GM18507 (cell line): ENCODE measurements around the gene KRTAP20-4.

Source experiments
- DNase-seq: peaks from one replicate; pipeline ENCODE4 v3.0.0; 2011; ENCODE audit warnings: low read depth; ENCODE audit not compliant: insufficient read length; ENCODE audit errors: extremely low spot score
- FAIRE-seq: peaks from 2 replicates; lab custom pipeline; 2011; peaks lifted over from hg19 to GRCh38; lab: Jason Lieb, UNC

The KRTAP20-4 gene

GRCh38 chr21:30620522-30620921, at the start of gene KRTAP20-4:
KRTAP20-4 (plus strand) TSS chr21:30620627.
- no peak for DNase-seq
- no peak for FAIRE-seq

- no peak for DNase-seq
- no peak for FAIRE-seq
Measured at GRCh38 chr21:30577766-30578165, 42.7 kb upstream of the KRTAP20-4 start.

- no peak for DNase-seq
- no peak for FAIRE-seq
Measured at GRCh38 chr21:30579346-30579745, 41.1 kb upstream of the KRTAP20-4 start.

GRCh38 chr21:30580132-30580531, 40.3 kb upstream of the KRTAP20-4 start:
- no peak for FAIRE-seq
- no peak for DNase-seq

GRCh38 chr21:30582870-30583269, 37.6 kb upstream of the KRTAP20-4 start:
- no peak for DNase-seq

GRCh38 chr21:30590297-30590696, 30.1 kb upstream of the KRTAP20-4 start, which contains the start of gene KRTAP22-2:
KRTAP22-2 (minus strand) TSS chr21:30590397.
- no peak for FAIRE-seq
- DNase-seq, result no peak

More at GRCh38 chr21:30582870-30583269, 37.6 kb upstream of the KRTAP20-4 start:
- no peak for FAIRE-seq

- DNase-seq, result no peak
- FAIRE-seq, result no peak
Measured at GRCh38 chr21:30592140-30592539, 28.3 kb upstream of the KRTAP20-4 start, which contains the start of gene KRTAP6-3. KRTAP6-3 (plus strand) TSS chr21:30592440; CDS start chr21:30592446, 6 bp downstream.

- FAIRE-seq, result no peak
- no peak for DNase-seq
Measured at GRCh38 chr21:30598802-30599201, 21.6 kb upstream of the KRTAP20-4 start, which contains the start of gene KRTAP6-2. KRTAP6-2 (minus strand) TSS chr21:30598902; CDS start chr21:30598874, 28 bp downstream.

GRCh38 chr21:30600787-30601186, 19.6 kb upstream of the KRTAP20-4 start, which contains the start of gene KRTAP22-1:
KRTAP22-1 (plus strand) TSS chr21:30601087.
- no peak for FAIRE-seq
- DNase-seq, result no peak

- FAIRE-seq (no peak), DNase-seq (no peak)
Measured at GRCh38 chr21:30605968-30606367, 14.5 kb upstream of the KRTAP20-4 start.

GRCh38 chr21:30612132-30612531, 8.3 kb upstream of the KRTAP20-4 start:
- no peak for DNase-seq

GRCh38 chr21:30613836-30614235, 6.6 kb upstream of the KRTAP20-4 start, which contains the start of gene KRTAP6-1:
KRTAP6-1 (minus strand) TSS chr21:30613930; CDS start chr21:30613904, 26 bp downstream.
- DNase-seq (no peak), FAIRE-seq (no peak)

More at GRCh38 chr21:30612132-30612531, 8.3 kb upstream of the KRTAP20-4 start:
- FAIRE-seq, result no peak

- DNase-seq (no peak), FAIRE-seq (no peak)
Measured at GRCh38 chr21:30615199-30615598, 5.2 kb upstream of the KRTAP20-4 start.

- DNase-seq (no peak), FAIRE-seq (no peak)
Measured at GRCh38 chr21:30616125-30616524, 4.3 kb upstream of the KRTAP20-4 start, which contains the start of gene KRTAP20-1. KRTAP20-1 (plus strand) TSS chr21:30616425; CDS start chr21:30616455, 30 bp downstream.

GRCh38 chr21:30620080-30620479, 347 bp upstream of the KRTAP20-4 start:
- DNase-seq, result no peak
- FAIRE-seq, result no peak

GRCh38 chr21:30623362-30623761, 2.9 kb downstream of the KRTAP20-4 start:
- DNase-seq, result no peak
- no peak for FAIRE-seq

- DNase-seq, result no peak
Measured at GRCh38 chr21:30625449-30626165, 5.2 kb downstream of the KRTAP20-4 start.

GRCh38 chr21:30628109-30628508, 7.7 kb downstream of the KRTAP20-4 start:
- FAIRE-seq, result no peak
- DNase-seq, result no peak

More at GRCh38 chr21:30625449-30626165, 5.2 kb downstream of the KRTAP20-4 start:
- FAIRE-seq, result no peak

- FAIRE-seq, result no peak
- DNase-seq, result no peak
Measured at GRCh38 chr21:30629200-30629599, 8.8 kb downstream of the KRTAP20-4 start.

- no peak for DNase-seq
- no peak for FAIRE-seq
Measured at GRCh38 chr21:30634906-30635305, 14.5 kb downstream of the KRTAP20-4 start, which contains the start of gene KRTAP20-2. KRTAP20-2 (plus strand) TSS chr21:30635206; CDS start chr21:30635264, 58 bp downstream.

GRCh38 chr21:30638686-30639085, 18.3 kb downstream of the KRTAP20-4 start:
- DNase-seq (no peak), FAIRE-seq (no peak)
